ENCODE measurements around the gene ARMS2. TPM values are rescaled to one million over a fixed set of nuclear protein-coding genes. Genes with fewer than 3 reads are reported as not detected.

Gene ARMS2
- total and polyA plus RNA-seq, 2 experiments from 2014 or later, result not detected

DNA sequence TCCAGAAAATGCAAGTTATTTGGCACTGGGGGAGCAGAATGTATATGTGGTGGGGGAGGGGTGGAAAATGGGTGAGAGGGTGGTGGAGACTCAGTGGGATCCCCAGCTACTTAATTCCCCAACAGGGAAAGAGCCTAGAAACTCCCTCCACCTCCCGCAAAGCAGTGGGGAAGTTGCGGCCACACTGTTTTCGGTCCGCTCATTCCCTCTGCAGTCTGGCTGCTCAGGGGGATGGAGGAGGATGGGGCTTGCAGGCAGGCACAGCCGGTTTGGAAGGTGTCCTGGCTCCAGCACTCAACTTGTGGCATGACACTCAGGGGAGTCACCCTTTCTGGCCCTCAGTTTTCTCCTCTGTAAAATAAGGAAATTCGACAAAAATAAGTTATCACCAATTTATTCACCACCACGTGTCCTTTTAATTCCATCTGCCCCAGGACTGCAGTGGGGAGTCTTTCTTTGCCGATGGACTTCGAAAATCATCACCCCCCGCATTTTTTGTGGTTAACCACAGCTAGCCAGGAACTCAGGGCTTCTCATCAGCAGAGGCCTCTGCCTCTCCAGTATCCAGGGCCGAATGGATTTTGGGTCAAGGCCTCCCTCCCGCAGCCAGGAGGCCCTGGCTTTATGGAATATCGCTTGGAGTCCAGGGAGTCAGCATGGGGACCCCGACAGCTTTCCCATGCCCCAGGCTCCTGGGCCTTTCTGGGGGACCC lies 5.3 kb downstream of the ARMS2 start:
- 73% methylated on average over 11 of the region's 14 CpGs for WGBS (ENCODE audit: low lambda C conversion rate, missing lambda C conversion rate)
- peaks cover 7% of the 10 kb centered on the region for H3K4me1 ChIP-seq (ENCODE audit: insufficient read depth)
- no peak overlapping the region for H2AFZ ChIP-seq
- H4K20me1 ChIP-seq (ENCODE audit: insufficient read depth, poor library complexity, severe bottlenecking), result no peaks in the 10 kb centered on the region
- H3K79me2 ChIP-seq, result no peaks in the 10 kb centered on the region
- no peaks in the 10 kb centered on the region for H3K9me3 ChIP-seq (ENCODE audit: low read depth)
- no peak overlapping the region for H3K4me2 ChIP-seq
- no peaks in the 10 kb centered on the region for H3K9me2 ChIP-seq (replicated peaks; ENCODE audit: insufficient read depth)
- H3K4me3 ChIP-seq, result no peak overlapping the region
- DNase-seq (ENCODE audit: low spot score), result no peak
- no peak for TF ChIP-seq EZH2phosphoT487 (IDR thresholded peaks at IDR 0.05; ENCODE audit: low read depth, severe bottlenecking, unreplicated experiment)
- no peak overlapping the region for H3K27ac ChIP-seq
- H3K27me3 ChIP-seq, result peaks cover 48% of the 10 kb centered on the region
- no peaks in the 10 kb centered on the region for H3K36me3 ChIP-seq (replicated peaks; ENCODE audit: insufficient read depth, low read depth)

- peaks cover 49% of the 10 kb centered on the region for H3K27me3 ChIP-seq
Observed at GRCh38 chr10:122460891-122461293, 6.4 kb downstream of the ARMS2 start.

GRCh38 chr10:122461367-122461728 lies 6.9 kb downstream of the ARMS2 start, which contains the start of gene HTRA1:
Gene HTRA1 (plus strand): TSS chr10:122461553. CDS start chr10:122461653, 100 bp downstream.
- Histone ChIP-seq H4K20me1 (ENCODE audit: insufficient read depth, poor library complexity, severe bottlenecking) (no peaks in the 10 kb centered on the region), H3K4me3 (peak within 1 kb of the TSS; percentile 79), H3K27me3 (peaks cover 49% of the 10 kb centered on the region), H3K4me2 (peak within 1 kb of the TSS; percentile 100), H3K9me2 (replicated peaks; ENCODE audit: insufficient read depth) (no peaks in the 10 kb centered on the region), H3K79me2 (no peaks in the 10 kb centered on the region), H3K27ac (peak within 1 kb of the TSS; percentile 12), H3K9me3 (ENCODE audit: low read depth) (no peaks in the 10 kb centered on the region), H3K4me1 (ENCODE audit: insufficient read depth) (peaks cover 7% of the 10 kb centered on the region), H2AFZ (peak within 1 kb of the TSS; percentile 88), H3K36me3 (replicated peaks; ENCODE audit: insufficient read depth, low read depth) (no peaks in the 10 kb centered on the region)
- no peak for DNase-seq (ENCODE audit: low spot score)
- TF ChIP-seq EZH2phosphoT487 (IDR thresholded peaks at IDR 0.05; ENCODE audit: low read depth, severe bottlenecking, unreplicated experiment), result no peak
- no peak for TF ChIP-seq EZH2 (IDR thresholded peaks at IDR 0.05; ENCODE audit: borderline replicate concordance)
- TF ChIP-seq, protein P1, sequence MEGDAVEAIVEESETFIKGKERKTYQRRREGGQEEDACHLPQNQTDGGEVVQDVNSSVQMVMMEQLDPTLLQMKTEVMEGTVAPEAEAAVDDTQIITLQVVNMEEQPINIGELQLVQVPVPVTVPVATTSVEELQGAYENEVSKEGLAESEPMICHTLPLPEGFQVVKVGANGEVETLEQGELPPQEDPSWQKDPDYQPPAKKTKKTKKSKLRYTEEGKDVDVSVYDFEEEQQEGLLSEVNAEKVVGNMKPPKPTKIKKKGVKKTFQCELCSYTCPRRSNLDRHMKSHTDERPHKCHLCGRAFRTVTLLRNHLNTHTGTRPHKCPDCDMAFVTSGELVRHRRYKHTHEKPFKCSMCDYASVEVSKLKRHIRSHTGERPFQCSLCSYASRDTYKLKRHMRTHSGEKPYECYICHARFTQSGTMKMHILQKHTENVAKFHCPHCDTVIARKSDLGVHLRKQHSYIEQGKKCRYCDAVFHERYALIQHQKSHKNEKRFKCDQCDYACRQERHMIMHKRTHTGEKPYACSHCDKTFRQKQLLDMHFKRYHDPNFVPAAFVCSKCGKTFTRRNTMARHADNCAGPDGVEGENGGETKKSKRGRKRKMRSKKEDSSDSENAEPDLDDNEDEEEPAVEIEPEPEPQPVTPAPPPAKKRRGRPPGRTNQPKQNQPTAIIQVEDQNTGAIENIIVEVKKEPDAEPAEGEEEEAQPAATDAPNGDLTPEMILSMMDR (IDR thresholded peaks at IDR 0.05; ENCODE audit: poor library complexity), result no peak
- WGBS (ENCODE audit: low lambda C conversion rate, missing lambda C conversion rate), result 6% methylated on average over 5 of the region's 56 CpGs

More at GRCh38 chr10:122460891-122461293, 6.4 kb downstream of the ARMS2 start:
- H3K9me2 ChIP-seq (replicated peaks; ENCODE audit: insufficient read depth), result no peaks in the 10 kb centered on the region
- no peak overlapping the region for H3K27ac ChIP-seq
- peak overlapping the region; percentile 88 for H2AFZ ChIP-seq
- H3K79me2 ChIP-seq, result no peaks in the 10 kb centered on the region
- no peaks in the 10 kb centered on the region for H3K9me3 ChIP-seq (ENCODE audit: low read depth)
- WGBS (ENCODE audit: low lambda C conversion rate, missing lambda C conversion rate), result 6% methylated on average over 38 of the region's 40 CpGs
- no peaks in the 10 kb centered on the region for H4K20me1 ChIP-seq (ENCODE audit: insufficient read depth, poor library complexity, severe bottlenecking)
- TF ChIP-seq, protein P1 (IDR thresholded peaks at IDR 0.05; ENCODE audit: poor library complexity), result no peak
- TF ChIP-seq EZH2phosphoT487 (IDR thresholded peaks at IDR 0.05; ENCODE audit: low read depth, severe bottlenecking, unreplicated experiment), result no peak
- no peak for TF ChIP-seq EZH2 (IDR thresholded peaks at IDR 0.05; ENCODE audit: borderline replicate concordance)
- no peak for DNase-seq (ENCODE audit: low spot score)
- peak overlapping the region; percentile 100 for H3K4me2 ChIP-seq
- peaks cover 7% of the 10 kb centered on the region for H3K4me1 ChIP-seq (ENCODE audit: insufficient read depth)
- H3K4me3 ChIP-seq, result peak overlapping the region; percentile 49
- H3K36me3 ChIP-seq (replicated peaks; ENCODE audit: insufficient read depth, low read depth), result no peaks in the 10 kb centered on the region

DNA sequence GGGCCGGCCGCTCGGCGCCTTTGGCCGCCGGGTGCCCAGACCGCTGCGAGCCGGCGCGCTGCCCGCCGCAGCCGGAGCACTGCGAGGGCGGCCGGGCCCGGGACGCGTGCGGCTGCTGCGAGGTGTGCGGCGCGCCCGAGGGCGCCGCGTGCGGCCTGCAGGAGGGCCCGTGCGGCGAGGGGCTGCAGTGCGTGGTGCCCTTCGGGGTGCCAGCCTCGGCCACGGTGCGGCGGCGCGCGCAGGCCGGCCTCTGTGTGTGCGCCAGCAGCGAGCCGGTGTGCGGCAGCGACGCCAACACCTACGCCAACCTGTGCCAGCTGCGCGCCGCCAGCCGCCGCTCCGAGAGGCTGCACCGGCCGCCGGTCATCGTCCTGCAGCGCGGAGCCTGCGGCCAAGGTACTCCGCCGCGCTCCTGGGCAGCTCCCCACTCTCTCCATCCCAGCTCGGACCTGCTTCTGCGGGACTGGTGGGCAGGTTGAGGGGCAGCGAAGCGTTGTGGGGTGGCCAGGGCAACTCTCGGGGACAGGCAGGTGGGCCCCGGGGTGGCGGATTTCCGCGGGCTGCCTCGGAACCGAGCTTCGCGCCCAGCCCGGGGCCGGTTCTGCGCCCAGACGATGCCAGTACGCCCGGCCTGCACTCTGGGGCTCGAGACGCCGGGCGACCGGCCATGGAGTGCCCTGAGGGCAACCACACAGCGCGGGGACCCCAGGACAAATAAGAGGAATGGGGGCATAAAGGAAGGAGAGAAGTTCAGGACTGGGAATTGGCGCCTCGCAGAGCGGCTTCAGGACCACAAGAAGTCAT lies 7.5 kb downstream of the ARMS2 start:
- H3K4me1 ChIP-seq (ENCODE audit: insufficient read depth), result peaks cover 7% of the 10 kb centered on the region
- TF ChIP-seq, protein P1 (IDR thresholded peaks at IDR 0.05; ENCODE audit: poor library complexity), result no peak
- TF ChIP-seq EZH2phosphoT487 (IDR thresholded peaks at IDR 0.05; ENCODE audit: low read depth, severe bottlenecking, unreplicated experiment), result no peak
- no peak for TF ChIP-seq EZH2 (IDR thresholded peaks at IDR 0.05; ENCODE audit: borderline replicate concordance)
- H4K20me1 ChIP-seq (ENCODE audit: insufficient read depth, poor library complexity, severe bottlenecking), result no peaks in the 10 kb centered on the region
- peaks cover 49% of the 10 kb centered on the region for H3K27me3 ChIP-seq
- H3K4me3 ChIP-seq, result peak overlapping the region; percentile 79
- H3K79me2 ChIP-seq, result no peaks in the 10 kb centered on the region
- peak overlapping the region; percentile 100 for H3K4me2 ChIP-seq
- H3K36me3 ChIP-seq (replicated peaks; ENCODE audit: insufficient read depth, low read depth), result no peaks in the 10 kb centered on the region
- H3K9me2 ChIP-seq (replicated peaks; ENCODE audit: insufficient read depth), result no peaks in the 10 kb centered on the region
- peak; percentile 60 for DNase-seq (ENCODE audit: low spot score)
- H3K27ac ChIP-seq, result peak overlapping the region; percentile 12
- peak overlapping the region; percentile 76 for H2AFZ ChIP-seq
- H3K9me3 ChIP-seq (ENCODE audit: low read depth), result no peaks in the 10 kb centered on the region
- WGBS (ENCODE audit: low lambda C conversion rate, missing lambda C conversion rate), result 1% methylated on average over 73 of the region's 95 CpGs

All from hepatocyte (in vitro differentiated cells).